ENCODE measurements around the gene ARHGAP15.

The ARHGAP15 gene

GRCh38 chr2:143504397-143504796, 375.2 kb downstream of the ARHGAP15 start:
- DNase-seq (ENCODE audit: low read depth) = no peak
- TF ChIP-seq, protein P1, sequence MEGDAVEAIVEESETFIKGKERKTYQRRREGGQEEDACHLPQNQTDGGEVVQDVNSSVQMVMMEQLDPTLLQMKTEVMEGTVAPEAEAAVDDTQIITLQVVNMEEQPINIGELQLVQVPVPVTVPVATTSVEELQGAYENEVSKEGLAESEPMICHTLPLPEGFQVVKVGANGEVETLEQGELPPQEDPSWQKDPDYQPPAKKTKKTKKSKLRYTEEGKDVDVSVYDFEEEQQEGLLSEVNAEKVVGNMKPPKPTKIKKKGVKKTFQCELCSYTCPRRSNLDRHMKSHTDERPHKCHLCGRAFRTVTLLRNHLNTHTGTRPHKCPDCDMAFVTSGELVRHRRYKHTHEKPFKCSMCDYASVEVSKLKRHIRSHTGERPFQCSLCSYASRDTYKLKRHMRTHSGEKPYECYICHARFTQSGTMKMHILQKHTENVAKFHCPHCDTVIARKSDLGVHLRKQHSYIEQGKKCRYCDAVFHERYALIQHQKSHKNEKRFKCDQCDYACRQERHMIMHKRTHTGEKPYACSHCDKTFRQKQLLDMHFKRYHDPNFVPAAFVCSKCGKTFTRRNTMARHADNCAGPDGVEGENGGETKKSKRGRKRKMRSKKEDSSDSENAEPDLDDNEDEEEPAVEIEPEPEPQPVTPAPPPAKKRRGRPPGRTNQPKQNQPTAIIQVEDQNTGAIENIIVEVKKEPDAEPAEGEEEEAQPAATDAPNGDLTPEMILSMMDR (IDR thresholded peaks at IDR 0.05; ENCODE audit: control insufficient read depth, insufficient read depth, low read depth, low read length, missing control alignments) = no peak
- no peak overlapping the region for H3K4me3 ChIP-seq (ENCODE audit: control insufficient read depth, low read depth, low read length)

DNA sequence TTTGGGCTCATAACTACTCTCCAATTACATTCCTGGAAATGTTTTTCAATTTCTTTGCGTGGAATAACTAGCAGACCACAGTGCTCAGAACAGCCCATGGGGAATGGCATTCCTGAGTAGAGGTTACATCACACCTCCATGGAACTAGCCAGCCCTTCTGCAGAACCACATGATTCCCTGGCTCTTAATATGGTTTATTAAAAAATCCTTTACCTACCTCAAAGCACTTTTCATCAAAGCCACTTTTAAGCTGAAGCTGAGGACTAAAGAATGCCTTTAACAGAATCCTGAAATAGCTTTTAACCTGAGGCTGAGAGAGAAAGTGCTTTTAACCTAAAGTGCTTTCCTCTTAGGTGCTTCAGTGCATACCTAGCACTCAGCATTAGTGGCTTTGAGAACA, 376.3 kb downstream of the ARHGAP15 start:
- DNase-seq (ENCODE audit: low read depth) = no peak
- no peak overlapping the region for H3K4me3 ChIP-seq (ENCODE audit: control insufficient read depth, low read depth, low read length)
- TF ChIP-seq, protein P1 (IDR thresholded peaks at IDR 0.05; ENCODE audit: control insufficient read depth, insufficient read depth, low read depth, low read length, missing control alignments) = no peak

GRCh38 chr2:143513081-143513480, 383.9 kb downstream of the ARHGAP15 start:
- TF ChIP-seq, protein P1 (IDR thresholded peaks at IDR 0.05; ENCODE audit: control insufficient read depth, insufficient read depth, low read depth, low read length, missing control alignments) = peak; percentile 92
- H3K4me3 ChIP-seq (ENCODE audit: control insufficient read depth, low read depth, low read length) = no peak overlapping the region
- peak; percentile 47 for DNase-seq (ENCODE audit: low read depth)

DNA sequence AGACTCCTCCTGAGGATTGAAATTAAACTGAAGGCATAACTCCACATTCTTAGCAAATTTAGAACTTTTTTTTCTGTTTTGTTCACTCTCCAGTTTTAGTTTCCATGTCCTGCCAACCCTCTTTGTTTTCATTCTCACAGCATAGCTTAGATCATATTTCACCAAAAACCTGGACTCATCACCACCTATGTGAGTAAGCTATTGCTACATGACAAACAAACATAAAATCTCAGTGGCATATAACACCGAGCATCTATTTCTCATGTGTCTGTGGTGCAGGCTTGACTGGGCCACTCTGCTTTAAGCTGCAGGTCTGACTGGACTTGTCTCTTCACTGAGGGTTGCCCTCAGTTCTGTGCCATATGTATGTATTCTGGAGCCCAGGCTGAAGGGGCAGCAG, 385.2 kb downstream of the ARHGAP15 start:
- DNase-seq (ENCODE audit: low read depth) = no peak
- TF ChIP-seq, protein P1 (IDR thresholded peaks at IDR 0.05; ENCODE audit: control insufficient read depth, insufficient read depth, low read depth, low read length, missing control alignments) = no peak
- H3K4me3 ChIP-seq (ENCODE audit: control insufficient read depth, low read depth, low read length) = no peak overlapping the region

DNA sequence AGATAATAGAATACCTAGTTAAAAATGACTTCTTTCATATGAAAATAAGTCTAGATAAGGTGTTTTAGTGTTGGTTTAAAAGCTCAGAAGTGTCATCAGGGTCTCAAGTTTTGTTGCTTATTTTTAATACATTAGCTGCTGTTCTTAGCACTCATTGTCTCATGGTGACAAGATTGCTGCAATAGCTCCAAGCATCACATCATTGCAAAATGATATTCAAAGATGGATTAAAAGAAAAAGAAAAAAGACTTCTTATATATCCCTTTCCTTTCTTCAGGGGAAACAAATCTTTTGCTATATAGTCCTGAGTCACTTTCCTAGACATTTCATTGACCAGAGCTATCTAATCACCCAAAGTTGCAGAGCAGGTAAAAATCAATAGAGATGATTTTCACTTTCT, 386.1 kb downstream of the ARHGAP15 start:
- H3K4me3 ChIP-seq (ENCODE audit: control insufficient read depth, low read depth, low read length) = no peak overlapping the region
- TF ChIP-seq, protein P1 (IDR thresholded peaks at IDR 0.05; ENCODE audit: control insufficient read depth, insufficient read depth, low read depth, low read length, missing control alignments) = no peak
- no peak for DNase-seq (ENCODE audit: low read depth)

DNA sequence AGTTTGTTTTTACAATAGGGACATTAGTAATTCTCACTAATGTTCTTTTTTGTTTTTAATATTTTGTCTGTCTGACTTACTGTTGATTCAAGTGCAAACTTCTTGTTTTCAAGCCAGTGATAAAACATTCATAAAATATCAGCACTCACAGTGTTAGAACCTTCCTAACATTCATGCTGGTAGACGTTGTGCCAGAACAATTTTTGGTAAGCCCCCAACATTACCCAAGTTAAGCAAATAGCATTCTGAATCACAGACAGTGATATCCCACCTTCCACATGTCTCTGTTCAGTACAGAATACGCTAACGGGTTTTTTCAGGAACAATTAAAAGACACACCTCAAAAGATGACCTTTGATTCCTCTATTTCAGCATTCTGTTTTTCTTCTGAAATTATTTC, 390.3 kb downstream of the ARHGAP15 start:
- H3K4me3 ChIP-seq (ENCODE audit: control insufficient read depth, low read depth, low read length) = no peak overlapping the region
- TF ChIP-seq, protein P1 (IDR thresholded peaks at IDR 0.05; ENCODE audit: control insufficient read depth, insufficient read depth, low read depth, low read length, missing control alignments) = no peak
- no peak for DNase-seq (ENCODE audit: low read depth)

DNA sequence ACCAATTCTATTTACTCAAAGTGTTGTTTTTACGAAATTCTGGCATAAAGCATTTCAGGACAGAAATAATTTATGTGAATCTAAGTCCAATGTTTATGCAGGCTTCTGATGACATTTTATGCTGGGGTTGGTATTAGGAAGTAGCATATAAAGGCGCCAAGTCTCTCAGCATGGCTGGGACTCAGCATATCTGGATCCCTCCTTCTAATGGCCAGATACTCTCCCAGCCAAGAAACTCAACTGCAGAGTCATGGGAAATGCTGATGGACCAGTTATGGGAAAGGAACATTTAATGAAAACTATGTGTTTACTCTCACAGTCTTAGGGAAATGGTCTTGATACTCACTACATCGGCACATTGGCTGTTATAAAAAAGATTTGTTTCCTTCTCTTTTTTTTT, 392.2 kb downstream of the ARHGAP15 start:
- TF ChIP-seq, protein P1 (IDR thresholded peaks at IDR 0.05; ENCODE audit: control insufficient read depth, insufficient read depth, low read depth, low read length, missing control alignments) = no peak
- DNase-seq (ENCODE audit: low read depth) = no peak
- no peak overlapping the region for H3K4me3 ChIP-seq (ENCODE audit: control insufficient read depth, low read depth, low read length)

All from AG09309 (cell line).